Measurements from ENCODE around the gene ATP11A.

GRCh38 chr13:112846411-112847115, 156.7 kb downstream of the ATP11A start:
- TF ChIP-seq CTCF (IDR thresholded peaks at IDR 0.05), result no peak
- TF ChIP-seq POLR2A (IDR thresholded peaks at IDR 0.05), result no peak
